ENCODE results near the gene ZNF302.

ZNF302 gene

DNA sequence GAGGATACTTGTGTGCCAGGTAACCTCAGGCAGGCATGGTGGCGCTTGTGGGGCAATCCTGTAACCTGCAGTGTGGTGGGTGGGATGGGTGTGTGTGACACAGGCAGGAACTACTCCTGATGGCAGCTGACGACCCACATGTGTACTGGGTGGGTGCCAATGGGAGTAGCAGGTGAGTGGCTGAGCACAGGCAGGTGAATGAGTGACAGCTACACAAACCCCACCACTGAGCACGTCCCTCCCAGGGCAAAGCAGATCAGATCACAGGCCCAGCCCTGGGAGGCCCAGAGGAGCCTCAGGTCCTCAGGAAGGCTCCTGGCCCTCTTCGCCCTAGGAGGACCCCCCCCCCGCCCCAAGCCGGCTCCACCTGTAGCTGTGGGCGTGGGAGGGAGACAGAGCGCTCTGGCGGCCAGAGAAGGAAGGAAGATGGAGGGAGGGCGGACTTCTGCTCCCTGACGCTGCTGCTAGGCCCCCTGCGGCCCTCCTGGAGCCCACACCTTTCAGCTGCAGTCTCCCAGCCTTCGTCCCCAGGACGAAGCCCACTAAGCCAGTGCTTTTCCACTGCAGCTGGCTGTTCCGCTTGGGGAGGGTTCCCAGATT is 55.2 kb downstream of the ZNF302 start:
- Histone ChIP-seq H3K27ac (ENCODE audit: low read depth, low read length) (no peak overlapping the region), H3K4me3 (ENCODE audit: low read length) (peak overlapping the region; percentile 83), H3K9me3 (ENCODE audit: insufficient read depth, low read depth, low read length) (no peaks in the 10 kb centered on the region), H3K27me3 (ENCODE audit: insufficient read depth, low read length) (no peaks in the 10 kb centered on the region), H3K4me1 (ENCODE audit: insufficient read depth, low read length) (0 out of 2 replicates have a peak, but pooled peaks cover 3% of the 10 kb centered on the region), H3K9ac (ENCODE audit: low read depth, low read length) (no peak overlapping the region), H3K36me3 (ENCODE audit: insufficient read depth, low read length) (0 out of 2 replicates have a peak, but pooled peaks cover 2% of the 10 kb centered on the region)
- WGBS = 65% methylated on average over 15 of the region's 15 CpGs

DNA sequence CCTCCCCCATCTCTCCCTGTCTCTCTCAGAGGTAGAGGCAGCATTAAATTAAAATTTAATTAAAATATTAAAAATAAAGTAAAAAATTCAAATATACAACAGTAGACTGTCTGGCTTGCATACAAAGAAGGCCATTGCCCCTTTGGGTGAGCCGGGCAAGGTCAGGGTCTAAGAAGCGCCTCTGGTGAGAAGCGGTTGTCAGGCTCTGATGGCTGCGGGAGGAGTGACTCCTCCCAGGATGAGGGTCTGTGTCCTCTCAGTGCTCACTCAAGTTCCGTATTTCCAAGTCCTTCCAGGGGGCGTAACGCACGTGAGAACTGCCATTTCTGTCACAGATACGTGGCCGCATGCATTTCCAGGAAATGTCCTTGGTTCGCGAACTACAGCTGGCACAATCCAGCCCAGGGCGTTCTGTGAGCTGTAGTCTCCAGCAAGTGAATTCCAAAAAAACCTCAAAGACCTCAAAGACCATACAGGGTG is 55.8 kb downstream of the ZNF302 start:
- Histone ChIP-seq H3K4me1 (ENCODE audit: insufficient read depth, low read length) (0 out of 2 replicates have a peak, but pooled peaks cover 3% of the 10 kb centered on the region), H3K9me3 (ENCODE audit: insufficient read depth, low read depth, low read length) (no peaks in the 10 kb centered on the region), H3K36me3 (ENCODE audit: insufficient read depth, low read length) (0 out of 2 replicates have a peak, but pooled peaks cover 3% of the 10 kb centered on the region), H3K4me3 (ENCODE audit: low read length) (peak overlapping the region; percentile 83), H3K9ac (ENCODE audit: low read depth, low read length) (peak overlapping the region; percentile 79), H3K27me3 (ENCODE audit: insufficient read depth, low read length) (no peaks in the 10 kb centered on the region), H3K27ac (ENCODE audit: low read depth, low read length) (peak overlapping the region; percentile 96)
- WGBS = 3% methylated on average over 13 of the region's 13 CpGs

DNA sequence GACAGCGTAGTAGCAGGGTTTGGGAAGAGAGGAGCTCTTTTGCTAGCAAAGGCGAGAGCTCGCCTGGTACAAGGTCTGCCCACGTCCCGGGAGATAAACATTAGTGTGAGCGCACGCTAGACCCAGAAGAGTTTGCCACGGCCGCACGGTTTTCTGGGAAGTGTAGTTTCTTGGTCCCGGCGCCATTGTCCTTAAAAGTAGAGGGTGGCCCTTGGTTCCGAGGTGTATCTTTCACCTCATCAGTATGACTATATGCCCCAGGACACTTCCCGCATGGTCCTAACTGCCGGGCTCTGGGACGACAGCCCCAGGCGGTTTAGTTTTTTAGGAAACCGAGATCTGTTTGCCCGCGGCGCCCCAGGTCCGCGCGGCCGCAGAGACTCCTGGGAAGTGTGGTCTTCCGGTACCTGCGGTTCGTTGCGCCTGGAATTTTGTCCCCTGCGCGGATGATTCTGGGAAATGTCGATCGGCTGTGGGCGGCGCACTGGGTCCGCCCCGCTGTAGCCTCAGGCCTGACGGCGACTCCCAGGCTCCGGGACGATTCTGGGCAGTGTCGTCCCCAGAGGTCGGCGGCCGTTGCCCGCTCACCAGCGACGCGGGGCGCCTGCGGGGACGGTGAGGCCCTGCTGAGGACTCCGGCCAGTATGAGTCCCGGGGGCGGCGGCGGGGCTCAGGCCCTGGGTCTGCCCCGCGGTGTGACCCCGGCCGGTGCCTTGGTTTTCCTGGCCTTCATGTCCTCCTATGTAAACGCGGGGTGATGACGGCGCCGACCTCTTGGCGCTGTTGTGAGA is 56.5 kb downstream of the ZNF302 start, which contains the start of gene ZNF181:
Gene ZNF181 (plus strand): TSS at position 498 of the 791 bp plus-strand sequence. CDS start 795 bp downstream, outside the sequence.
- under 1% methylated on average over 67 of the region's 67 CpGs for WGBS
- H3K9ac ChIP-seq (ENCODE audit: low read depth, low read length) = peak within 1 kb of the TSS; percentile 79
- H3K36me3 ChIP-seq (ENCODE audit: insufficient read depth, low read length) = 0 out of 2 replicates have a peak, but pooled peaks cover 7% of the 10 kb centered on the region
- H3K4me1 ChIP-seq (ENCODE audit: insufficient read depth, low read length) = 0 out of 2 replicates have a peak, but pooled peaks cover 3% of the 10 kb centered on the region
- H3K4me3 ChIP-seq (ENCODE audit: low read length) = peak within 1 kb of the TSS; percentile 83
- no peaks in the 10 kb centered on the region for H3K9me3 ChIP-seq (ENCODE audit: insufficient read depth, low read depth, low read length)
- peak within 1 kb of the TSS; percentile 96 for H3K27ac ChIP-seq (ENCODE audit: low read depth, low read length)
- no peaks in the 10 kb centered on the region for H3K27me3 ChIP-seq (ENCODE audit: insufficient read depth, low read length)

DNA sequence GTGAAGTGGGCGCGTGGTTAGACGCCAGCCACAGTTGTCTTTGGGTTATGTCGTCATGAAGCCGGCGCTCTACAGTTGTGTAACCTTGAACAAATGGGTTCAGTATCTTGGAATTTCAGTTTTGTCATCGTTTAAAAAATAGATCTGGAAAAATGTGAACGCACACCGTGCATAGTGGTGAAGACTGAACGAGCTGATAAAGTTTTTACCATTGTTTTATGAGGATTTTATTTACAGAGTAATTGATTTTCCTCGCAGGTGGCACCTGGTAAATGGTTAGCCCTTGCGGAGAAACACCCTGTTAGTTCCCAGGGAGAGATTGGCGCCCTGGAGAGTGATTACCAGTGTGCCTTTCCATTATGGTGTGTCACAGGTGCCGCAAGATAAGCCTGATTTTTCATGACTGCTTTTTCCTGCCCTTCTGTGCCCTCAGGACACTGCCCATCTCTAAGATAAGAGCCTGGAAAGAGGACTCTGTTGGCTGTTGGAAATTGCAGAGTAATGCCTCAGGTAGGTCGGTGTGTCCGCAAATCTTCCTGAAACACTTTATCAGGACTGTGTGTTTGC is 57.1 kb downstream of the ZNF302 start:
- Histone ChIP-seq H3K27me3 (ENCODE audit: insufficient read depth, low read length) (no peaks in the 10 kb centered on the region), H3K9ac (ENCODE audit: low read depth, low read length) (peak overlapping the region; percentile 79), H3K27ac (ENCODE audit: low read depth, low read length) (peak overlapping the region; percentile 96), H3K36me3 (ENCODE audit: insufficient read depth, low read length) (peaks cover 13% of the 10 kb centered on the region), H3K4me1 (ENCODE audit: insufficient read depth, low read length) (0 out of 2 replicates have a peak, but pooled peaks cover 3% of the 10 kb centered on the region), H3K4me3 (ENCODE audit: low read length) (peak overlapping the region; percentile 83), H3K9me3 (ENCODE audit: insufficient read depth, low read depth, low read length) (no peaks in the 10 kb centered on the region)
- WGBS = 22% methylated on average over 16 of the region's 16 CpGs
